Embryonic facial prominence (tissue), 1 donor: ENCODE measurements around the gene ZDHHC1.
A peak's percentile ranks its signal among the peaks of the same experiment; 100 is the strongest.

ENCODE experiments used
- DNase-seq: peaks from one replicate; pipeline ENCODE4 v3.0.0-alpha.2; 2016; ENCODE audit errors: extremely low spot score

Gene ZDHHC1

GRCh38 chr16:67409631-67410030, 6.6 kb downstream of the ZDHHC1 start:
- no peak for DNase-seq

- no peak for DNase-seq
Observed at GRCh38 chr16:67407788-67408452, 8.4 kb downstream of the ZDHHC1 start.

- DNase-seq, result no peak
Observed at GRCh38 chr16:67407176-67407787, 9.0 kb downstream of the ZDHHC1 start.

- DNase-seq, result no peak
Observed at GRCh38 chr16:67406111-67406971, 9.9 kb downstream of the ZDHHC1 start.

- no peak for DNase-seq
Observed at GRCh38 chr16:67405336-67405735, 10.9 kb downstream of the ZDHHC1 start.

- no peak for DNase-seq
Observed at GRCh38 chr16:67404740-67405226, 11.5 kb downstream of the ZDHHC1 start.

- no peak for DNase-seq
Observed at GRCh38 chr16:67403976-67404555, 12.2 kb downstream of the ZDHHC1 start.

- no peak for DNase-seq
Observed at GRCh38 chr16:67400901-67401300, 15.4 kb downstream of the ZDHHC1 start.

GRCh38 chr16:67399749-67400704, 16.2 kb downstream of the ZDHHC1 start:
- DNase-seq, result no peak

- no peak for DNase-seq
Observed at GRCh38 chr16:67399218-67399733, 17.0 kb downstream of the ZDHHC1 start.

GRCh38 chr16:67398546-67399217, 17.6 kb downstream of the ZDHHC1 start:
- DNase-seq, result no peak

GRCh38 chr16:67397812-67398545, 18.3 kb downstream of the ZDHHC1 start:
- DNase-seq, result no peak

GRCh38 chr16:67397036-67397801, 19.1 kb downstream of the ZDHHC1 start:
- DNase-seq, result no peak

- DNase-seq, result peak; percentile 59
Observed at GRCh38 chr16:67396159-67397035, 19.9 kb downstream of the ZDHHC1 start.

- no peak for DNase-seq
Observed at GRCh38 chr16:67395458-67396158, 20.7 kb downstream of the ZDHHC1 start.

GRCh38 chr16:67395105-67395457, 21.2 kb downstream of the ZDHHC1 start:
- no peak for DNase-seq
